ENCODE results near the gene REST. TPM values are rescaled to one million over a fixed set of nuclear protein-coding genes. Genes with fewer than 3 reads are reported as not detected.

The REST gene
- total and polyA plus RNA-seq, 4 donors = 5.7 to 39.1 (median 20.1) TPM

DNA sequence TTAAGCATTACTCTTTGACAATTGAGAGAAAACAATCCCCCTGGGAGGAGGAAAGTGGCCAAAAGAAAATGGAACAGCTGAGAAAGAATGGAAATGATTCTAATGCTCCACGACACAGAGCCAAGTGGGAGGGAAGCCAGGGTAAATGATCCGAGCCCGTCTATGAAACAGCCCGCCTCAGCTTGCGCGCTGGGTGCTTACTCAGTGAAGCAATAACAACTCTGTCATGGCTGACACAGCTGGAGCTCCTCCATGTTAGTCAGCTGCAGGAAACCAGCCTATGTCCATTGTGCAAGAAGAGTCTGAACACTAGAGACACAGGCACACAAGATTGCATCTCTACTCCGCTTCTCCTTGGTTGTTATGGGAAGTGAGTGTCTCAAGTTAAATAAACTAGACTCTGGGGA lies 50.4 kb downstream of the REST start:
- intact Hi-C loops (cut with DNase I) = no loop called here
- Histone ChIP-seq H3K27me3 (ENCODE audit: control insufficient read depth in 1 of 2, insufficient read depth in 2 of 2, low read length in 1 of 2) (no peaks in the 10 kb centered on the region), H3K27ac (ENCODE audit: low read depth in 1 of 2, low read length in 2 of 2) (no peak overlapping the region), H3K9me3 (ENCODE audit: control insufficient read depth, low read length) (no peaks in the 10 kb centered on the region), H3K4me1 (ENCODE audit: control insufficient read depth in 1 of 2, insufficient read depth in 2 of 2, low read length in 2 of 2) (peaks cover 0 to 4% of the 10 kb centered on the region in 2 donors), H3K4me3 (ENCODE audit: low read length in 2 of 2) (no peak overlapping the region), H3K36me3 (ENCODE audit: control insufficient read depth in 1 of 2, insufficient read depth in 2 of 2, low read length in 1 of 2) (peaks cover 0 to 3% of the 10 kb centered on the region in 2 donors)
- DNase-seq (peak; percentile 92 to 93), ATAC-seq (ENCODE audit: low FRiP score) (peak; percentile 97)
- WGBS, 2 donors = 2 to 3% methylated on average over 7 of the region's 7 CpGs

DNA sequence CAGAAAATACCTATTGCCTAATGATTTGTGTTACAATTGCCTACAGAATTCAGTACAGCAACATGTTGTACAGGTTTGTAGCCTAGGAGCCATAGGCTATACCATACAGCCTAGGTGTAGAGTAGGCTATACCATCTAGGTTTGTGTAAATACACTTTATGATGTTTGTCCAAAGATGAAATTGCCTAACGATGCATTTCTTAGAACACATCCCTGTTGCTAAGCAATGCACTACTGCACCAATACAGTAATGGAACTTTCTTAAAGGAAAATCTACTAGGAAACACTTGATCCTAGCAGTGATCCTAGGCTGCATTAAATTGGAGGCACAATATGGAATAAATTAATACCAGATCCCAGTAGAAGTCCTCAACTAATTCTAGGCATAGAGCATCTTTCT lies 51.4 kb downstream of the REST start:
- DNase-seq = no peak
- WGBS, 2 donors = 57 to 78% methylated on average over 1 of the region's 1 CpG
- H3K36me3 ChIP-seq (ENCODE audit: control insufficient read depth in 1 of 2, insufficient read depth in 2 of 2, low read length in 1 of 2) = peaks cover 2 to 4% of the 10 kb centered on the region in 2 donors
- H3K9me3 ChIP-seq (ENCODE audit: control insufficient read depth, low read length) = no peaks in the 10 kb centered on the region
- no peak for ATAC-seq (ENCODE audit: low FRiP score)
- H3K4me1 ChIP-seq (ENCODE audit: control insufficient read depth in 1 of 2, insufficient read depth in 2 of 2, low read length in 2 of 2) = peaks cover 0 to 4% of the 10 kb centered on the region in 2 donors
- intact Hi-C loops (cut with DNase I) = no loop called here
- no peak overlapping the region for H3K27ac ChIP-seq (ENCODE audit: low read depth in 1 of 2, low read length in 2 of 2)
- no peak overlapping the region for H3K4me3 ChIP-seq (ENCODE audit: low read length in 2 of 2)
- no peaks in the 10 kb centered on the region for H3K27me3 ChIP-seq (ENCODE audit: control insufficient read depth in 1 of 2, insufficient read depth in 2 of 2, low read length in 1 of 2)

DNA sequence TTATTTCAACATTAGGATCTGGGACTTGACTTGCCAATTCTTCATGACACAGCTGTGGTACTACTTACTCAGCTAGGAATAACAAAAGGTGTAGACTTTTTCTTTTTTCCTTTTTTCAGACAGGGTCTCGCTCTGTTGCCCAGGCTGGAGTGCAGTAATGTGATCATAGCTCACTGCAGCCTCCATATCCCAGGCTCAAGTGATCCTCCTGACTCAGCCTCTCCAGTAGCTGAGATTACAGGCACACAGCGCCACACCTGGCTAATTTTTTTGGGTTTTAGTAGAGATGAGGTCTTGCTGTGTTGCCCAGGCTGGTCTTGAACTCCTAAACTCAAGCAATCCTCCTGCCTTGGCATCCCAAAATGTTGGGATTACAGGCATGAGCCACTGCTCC lies 53.4 kb downstream of the REST start:
- Histone ChIP-seq H3K4me3 (ENCODE audit: low read length in 2 of 2) (no peak overlapping the region), H3K27ac (ENCODE audit: low read depth in 1 of 2, low read length in 2 of 2) (no peak overlapping the region), H3K9me3 (ENCODE audit: control insufficient read depth, low read length) (no peaks in the 10 kb centered on the region), H3K36me3 (ENCODE audit: control insufficient read depth in 1 of 2, insufficient read depth in 2 of 2, low read length in 1 of 2) (peaks cover 2 to 10% of the 10 kb centered on the region in 2 donors), H3K27me3 (ENCODE audit: control insufficient read depth in 1 of 2, insufficient read depth in 2 of 2, low read length in 1 of 2) (no peaks in the 10 kb centered on the region), H3K4me1 (ENCODE audit: control insufficient read depth in 1 of 2, insufficient read depth in 2 of 2, low read length in 2 of 2) (peaks cover 0 to 4% of the 10 kb centered on the region in 2 donors)
- DNase-seq (no peak), ATAC-seq (ENCODE audit: low FRiP score) (no peak)
- WGBS, 2 donors = 97 to 100% methylated on average over 2 of the region's 2 CpGs
- intact Hi-C loops (cut with DNase I) = loop anchor here in 1 of 2 donors (1.0 kb wide), 1 partner anchor 15 kb away; no protein-coding TSS in a partner anchor

DNA sequence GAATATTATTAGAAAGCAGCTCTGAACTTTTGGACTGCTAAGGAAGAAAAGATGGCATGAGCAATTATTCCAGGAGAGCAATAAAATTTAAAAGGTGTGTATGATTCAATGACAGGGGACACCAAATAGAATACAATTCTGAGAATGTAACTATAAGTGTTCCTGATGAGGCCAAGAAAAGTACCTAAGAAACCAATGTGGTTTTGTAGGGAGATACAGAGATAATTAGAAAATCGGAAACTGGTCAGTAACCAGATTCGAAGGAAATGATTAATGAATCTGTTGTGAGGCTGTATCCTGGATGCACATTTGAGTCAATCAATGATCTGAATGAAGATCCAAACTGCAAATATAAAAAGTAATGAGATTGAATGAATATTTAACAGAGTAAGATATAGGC lies 63.7 kb downstream of the REST start:
- H3K9me3 ChIP-seq (ENCODE audit: control insufficient read depth, low read length) = no peaks in the 10 kb centered on the region
- H3K4me3 ChIP-seq (ENCODE audit: low read length in 2 of 2) = no peak overlapping the region
- H3K27me3 ChIP-seq (ENCODE audit: control insufficient read depth in 1 of 2, insufficient read depth in 2 of 2, low read length in 1 of 2) = no peaks in the 10 kb centered on the region
- peaks cover 0 to 6% of the 10 kb centered on the region in 2 donors for H3K36me3 ChIP-seq (ENCODE audit: control insufficient read depth in 1 of 2, insufficient read depth in 2 of 2, low read length in 1 of 2)
- no peak for DNase-seq
- 94 to 97% methylated on average over 2 of the region's 2 CpGs for WGBS, 2 donors
- H3K4me1 ChIP-seq (ENCODE audit: control insufficient read depth in 1 of 2, insufficient read depth in 2 of 2, low read length in 2 of 2) = no peaks in the 10 kb centered on the region
- no peak for ATAC-seq (ENCODE audit: low FRiP score)
- intact Hi-C loops (cut with DNase I) = no loop called here
- no peak overlapping the region for H3K27ac ChIP-seq (ENCODE audit: low read depth in 1 of 2, low read length in 2 of 2)

DNA sequence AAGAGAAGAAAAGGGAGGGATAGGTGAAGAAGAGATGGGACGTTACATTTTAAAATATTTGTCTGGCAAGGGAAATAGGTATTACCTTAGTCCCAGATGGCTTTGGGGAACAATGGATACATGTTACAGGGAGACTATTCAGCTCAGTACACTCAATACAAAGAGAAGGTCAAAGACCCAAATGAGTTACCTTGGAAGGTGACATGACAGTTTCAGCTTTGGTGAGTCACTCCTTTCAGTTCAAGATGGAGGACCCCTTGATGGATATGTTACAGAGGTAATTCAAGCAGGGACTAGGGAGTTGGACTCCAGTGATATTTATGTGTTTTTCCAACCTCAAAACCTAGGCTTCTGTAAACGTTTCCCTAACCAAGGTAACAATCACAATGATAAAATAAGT lies 64.7 kb downstream of the REST start:
- ATAC-seq (ENCODE audit: low FRiP score) (no peak), DNase-seq (no peak)
- Histone ChIP-seq H3K4me1 (ENCODE audit: control insufficient read depth in 1 of 2, insufficient read depth in 2 of 2, low read length in 2 of 2) (no peaks in the 10 kb centered on the region), H3K27ac (ENCODE audit: low read depth in 1 of 2, low read length in 2 of 2) (no peak overlapping the region), H3K27me3 (ENCODE audit: control insufficient read depth in 1 of 2, insufficient read depth in 2 of 2, low read length in 1 of 2) (no peaks in the 10 kb centered on the region), H3K36me3 (ENCODE audit: control insufficient read depth in 1 of 2, insufficient read depth in 2 of 2, low read length in 1 of 2) (peaks cover 0 to 5% of the 10 kb centered on the region in 2 donors), H3K9me3 (ENCODE audit: control insufficient read depth, low read length) (no peaks in the 10 kb centered on the region), H3K4me3 (ENCODE audit: low read length in 2 of 2) (no peak overlapping the region)
- 89 to 91% methylated on average over 2 of the region's 2 CpGs for WGBS, 2 donors
- intact Hi-C loops (cut with DNase I) = no loop called here

DNA sequence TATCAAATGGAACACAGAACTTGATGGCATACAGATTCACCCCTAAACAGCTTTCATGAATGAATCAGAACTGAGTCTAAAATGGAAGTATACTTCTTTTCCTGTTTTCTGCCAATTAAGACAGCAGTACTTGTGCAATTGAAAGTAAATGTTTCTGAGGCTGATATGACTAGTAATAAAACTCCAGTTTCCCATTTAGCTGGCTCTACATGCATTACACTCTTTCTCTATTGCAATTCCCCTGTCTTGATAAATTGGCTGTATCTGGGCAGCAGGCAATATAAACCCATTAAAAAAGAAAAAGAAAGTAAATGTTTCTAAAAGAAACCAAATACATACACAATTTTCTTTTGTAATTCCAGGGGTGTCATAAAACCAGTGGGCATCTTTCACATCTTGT lies 65.1 kb downstream of the REST start:
- intact Hi-C loops (cut with DNase I) = no loop called here
- DNase-seq (no peak), ATAC-seq (ENCODE audit: low FRiP score) (no peak)
- Histone ChIP-seq H3K36me3 (ENCODE audit: control insufficient read depth in 1 of 2, insufficient read depth in 2 of 2, low read length in 1 of 2) (peaks cover 0 to 5% of the 10 kb centered on the region in 2 donors), H3K27me3 (ENCODE audit: control insufficient read depth in 1 of 2, insufficient read depth in 2 of 2, low read length in 1 of 2) (no peaks in the 10 kb centered on the region), H3K9me3 (ENCODE audit: control insufficient read depth, low read length) (no peaks in the 10 kb centered on the region), H3K4me3 (ENCODE audit: low read length in 2 of 2) (no peak overlapping the region), H3K27ac (ENCODE audit: low read depth in 1 of 2, low read length in 2 of 2) (no peak overlapping the region), H3K4me1 (ENCODE audit: control insufficient read depth in 1 of 2, insufficient read depth in 2 of 2, low read length in 2 of 2) (no peaks in the 10 kb centered on the region)

DNA sequence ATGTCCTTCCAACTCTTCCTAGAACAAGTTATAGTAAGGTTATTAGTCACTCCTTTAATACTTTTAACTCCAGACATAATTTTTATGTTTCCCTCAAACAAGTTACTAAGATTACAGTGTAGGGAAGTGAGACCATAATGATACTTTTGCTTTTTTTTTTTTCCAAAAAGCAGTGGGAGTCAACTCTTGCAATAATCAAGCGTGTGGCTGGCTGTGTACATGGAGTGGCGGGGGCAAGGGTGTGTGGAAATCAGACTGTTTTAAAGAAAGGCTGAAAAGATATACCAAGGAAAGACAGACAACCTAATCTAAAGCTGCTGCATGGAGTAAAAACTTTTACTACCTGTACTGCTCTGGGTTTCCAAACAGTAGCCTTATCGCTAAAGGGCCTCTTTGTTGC lies 65.6 kb downstream of the REST start:
- no peak for DNase-seq
- no peaks in the 10 kb centered on the region for H3K27me3 ChIP-seq (ENCODE audit: control insufficient read depth in 1 of 2, insufficient read depth in 2 of 2, low read length in 1 of 2)
- intact Hi-C loops (cut with DNase I) = no loop called here
- H3K27ac ChIP-seq (ENCODE audit: low read depth in 1 of 2, low read length in 2 of 2) = no peak overlapping the region
- ATAC-seq (ENCODE audit: low FRiP score) = no peak
- peaks cover 0 to 5% of the 10 kb centered on the region in 2 donors for H3K36me3 ChIP-seq (ENCODE audit: control insufficient read depth in 1 of 2, insufficient read depth in 2 of 2, low read length in 1 of 2)
- no peak overlapping the region for H3K4me3 ChIP-seq (ENCODE audit: low read length in 2 of 2)
- WGBS, 2 donors = 99 to 100% methylated on average over 3 of the region's 3 CpGs
- no peaks in the 10 kb centered on the region for H3K9me3 ChIP-seq (ENCODE audit: control insufficient read depth, low read length)
- no peaks in the 10 kb centered on the region for H3K4me1 ChIP-seq (ENCODE audit: control insufficient read depth in 1 of 2, insufficient read depth in 2 of 2, low read length in 2 of 2)

DNA sequence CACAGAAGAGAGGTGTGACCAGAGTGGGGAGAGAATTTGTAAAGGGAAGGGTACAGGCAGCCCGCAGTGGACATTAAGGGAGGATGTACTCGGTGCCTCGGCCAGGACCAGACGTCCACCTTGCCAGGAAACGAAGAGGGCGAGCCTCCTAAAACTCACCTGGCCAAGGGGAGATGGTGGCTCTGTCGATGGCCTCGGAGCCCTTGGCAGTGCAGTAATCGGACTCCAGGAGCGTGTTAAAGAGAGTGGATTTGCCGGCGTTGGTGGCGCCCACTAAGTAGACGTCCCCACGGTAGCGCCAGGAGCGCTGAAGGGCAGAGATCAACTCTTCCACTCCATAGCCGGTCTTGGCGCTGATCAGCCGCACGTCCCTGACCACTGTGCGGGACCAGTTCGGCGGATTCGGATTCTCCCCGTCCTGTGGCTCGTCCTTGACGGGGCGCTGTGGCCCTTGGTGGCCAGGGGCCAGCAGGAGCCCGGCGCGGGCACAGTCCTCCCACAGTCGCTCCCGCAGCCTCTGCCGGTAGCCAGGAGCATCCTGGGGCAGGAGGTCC lies 68.7 kb downstream of the REST start:
- Histone ChIP-seq H3K27me3 (ENCODE audit: control insufficient read depth in 1 of 2, insufficient read depth in 2 of 2, low read length in 1 of 2) (no peaks in the 10 kb centered on the region), H3K36me3 (ENCODE audit: control insufficient read depth in 1 of 2, insufficient read depth in 2 of 2, low read length in 1 of 2) (peaks cover 0 to 3% of the 10 kb centered on the region in 2 donors), H3K4me3 (ENCODE audit: low read length in 2 of 2) (peak overlapping the region; percentile 88 to 98), H3K9me3 (ENCODE audit: control insufficient read depth, low read length) (no peaks in the 10 kb centered on the region), H3K4me1 (ENCODE audit: control insufficient read depth in 1 of 2, insufficient read depth in 2 of 2, low read length in 2 of 2) (no peaks in the 10 kb centered on the region), H3K27ac (ENCODE audit: low read depth in 1 of 2, low read length in 2 of 2) (no peak overlapping the region)
- DNase-seq (peak in 1 of 2 donors; percentile 51), ATAC-seq (ENCODE audit: low FRiP score) (no peak)
- 2% methylated on average over 35 of the region's 35 CpGs for WGBS, 2 donors
- intact Hi-C loops (cut with DNase I) = loop anchor here (1.0 to 5.0 kb wide), 2 partner anchors 15 to 69 kb away; partner anchors contain the start of gene REST (in 1 of the 2)

DNA sequence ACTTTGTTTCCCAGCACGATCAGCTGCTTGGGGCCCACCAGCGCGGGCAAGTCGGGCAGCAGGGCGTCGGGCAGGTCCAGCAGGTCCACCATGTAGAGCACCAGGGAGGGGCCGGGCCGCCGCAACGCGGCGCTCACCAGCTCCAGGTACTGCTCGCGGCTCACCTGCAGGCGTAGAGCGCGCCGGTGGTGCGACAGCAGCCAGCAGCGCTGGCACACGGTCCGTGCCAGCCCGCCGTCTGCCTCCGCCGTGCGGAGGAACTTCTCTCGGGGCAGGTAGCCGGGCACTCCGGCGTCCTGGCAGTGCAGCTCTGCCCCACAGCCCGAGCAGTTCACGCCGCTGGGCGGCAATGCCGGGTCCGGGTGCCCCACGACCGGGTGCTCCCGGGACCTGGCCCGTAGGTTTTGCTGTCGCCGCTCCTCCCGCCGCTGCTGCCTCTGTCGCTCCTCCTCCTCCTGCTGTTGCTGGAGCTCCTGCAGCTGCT lies 69.2 kb downstream of the REST start:
- WGBS, 2 donors = 0 to 1% methylated on average over 45 to 46 of the region's 46 CpGs
- H3K4me1 ChIP-seq (ENCODE audit: control insufficient read depth in 1 of 2, insufficient read depth in 2 of 2, low read length in 2 of 2) = peaks cover 0 to 1% of the 10 kb centered on the region in 2 donors
- H3K9me3 ChIP-seq (ENCODE audit: control insufficient read depth, low read length) = no peaks in the 10 kb centered on the region
- peak; percentile 62 for ATAC-seq (ENCODE audit: low FRiP score)
- DNase-seq = peak; percentile 63 to 85
- peaks cover 0 to 3% of the 10 kb centered on the region in 2 donors for H3K36me3 ChIP-seq (ENCODE audit: control insufficient read depth in 1 of 2, insufficient read depth in 2 of 2, low read length in 1 of 2)
- H3K27me3 ChIP-seq (ENCODE audit: control insufficient read depth in 1 of 2, insufficient read depth in 2 of 2, low read length in 1 of 2) = no peaks in the 10 kb centered on the region
- peak overlapping the region in 1 of 2 donors; percentile 76 for H3K27ac ChIP-seq (ENCODE audit: low read depth in 1 of 2, low read length in 2 of 2)
- intact Hi-C loops (cut with DNase I) = loop anchor here (1.0 to 5.0 kb wide), 2 partner anchors 16 to 70 kb away; partner anchors contain the start of gene REST (in 1 of the 2)
- peak overlapping the region; percentile 88 to 98 for H3K4me3 ChIP-seq (ENCODE audit: low read length in 2 of 2)
